GM06990 (cell line): Measurements from ENCODE around the gene C6orf89.

Experiments used
- DNase-seq: peaks from one replicate; pipeline ENCODE4 v3.0.0-alpha.2; 2011; ENCODE audit not compliant: insufficient read length; ENCODE audit errors: extremely low read depth
- H3K27me3 ChIP-seq: replicated peaks from 2 replicates; pipeline ENCODE4 v1.6.0; 2011; ENCODE audit warnings: low read length; ENCODE audit not compliant: control insufficient read depth, insufficient read depth
- H3K36me3 ChIP-seq: 2 replicates; pipeline ENCODE4 v1.5.1; 2011; ENCODE audit warnings: low read length; ENCODE audit not compliant: control insufficient read depth, insufficient read depth
- H3K4me3 ChIP-seq: replicated peaks from 2 replicates; pipeline ENCODE4 v1.5.1; 2011; ENCODE audit warnings: low read depth, mild to moderate bottlenecking, control low read depth, low read length
- TF ChIP-seq, protein P1 (sequence below): IDR thresholded peaks from 2 replicates; pipeline ENCODE4 v1.5.1; 2011; ENCODE audit warnings: low read length, control low read depth, mild to moderate bottlenecking, inconsistent platforms; ENCODE audit not compliant: insufficient read depth, poor library complexity, severe bottlenecking

The C6orf89 gene

DNA sequence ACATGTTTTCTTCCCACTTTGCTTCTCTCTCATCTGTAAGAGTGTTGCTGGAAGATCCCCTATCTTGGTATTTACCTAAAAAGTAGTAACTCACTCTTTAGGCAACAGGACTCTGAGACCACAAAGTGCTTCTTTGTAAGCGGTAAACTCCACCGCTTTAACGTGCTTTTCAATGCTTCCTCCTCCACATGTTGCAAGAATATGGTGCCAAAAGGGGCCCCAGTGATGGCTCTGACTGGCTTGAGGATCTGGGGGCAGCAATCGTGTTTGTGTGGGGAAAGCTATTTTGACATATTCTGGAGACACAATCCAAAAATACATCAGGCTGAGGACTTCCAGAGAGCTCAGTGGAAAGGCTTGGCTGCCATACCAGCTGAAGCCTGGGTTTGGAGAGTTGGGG lies 34.1 kb upstream of the C6orf89 start:
- no peak for DNase-seq
- Histone ChIP-seq H3K36me3 (peaks cover 16% of the 10 kb centered on the region), H3K27me3 (no peaks in the 10 kb centered on the region), H3K4me3 (no peak overlapping the region)
- TF ChIP-seq, protein P1, sequence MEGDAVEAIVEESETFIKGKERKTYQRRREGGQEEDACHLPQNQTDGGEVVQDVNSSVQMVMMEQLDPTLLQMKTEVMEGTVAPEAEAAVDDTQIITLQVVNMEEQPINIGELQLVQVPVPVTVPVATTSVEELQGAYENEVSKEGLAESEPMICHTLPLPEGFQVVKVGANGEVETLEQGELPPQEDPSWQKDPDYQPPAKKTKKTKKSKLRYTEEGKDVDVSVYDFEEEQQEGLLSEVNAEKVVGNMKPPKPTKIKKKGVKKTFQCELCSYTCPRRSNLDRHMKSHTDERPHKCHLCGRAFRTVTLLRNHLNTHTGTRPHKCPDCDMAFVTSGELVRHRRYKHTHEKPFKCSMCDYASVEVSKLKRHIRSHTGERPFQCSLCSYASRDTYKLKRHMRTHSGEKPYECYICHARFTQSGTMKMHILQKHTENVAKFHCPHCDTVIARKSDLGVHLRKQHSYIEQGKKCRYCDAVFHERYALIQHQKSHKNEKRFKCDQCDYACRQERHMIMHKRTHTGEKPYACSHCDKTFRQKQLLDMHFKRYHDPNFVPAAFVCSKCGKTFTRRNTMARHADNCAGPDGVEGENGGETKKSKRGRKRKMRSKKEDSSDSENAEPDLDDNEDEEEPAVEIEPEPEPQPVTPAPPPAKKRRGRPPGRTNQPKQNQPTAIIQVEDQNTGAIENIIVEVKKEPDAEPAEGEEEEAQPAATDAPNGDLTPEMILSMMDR = no peak

DNA sequence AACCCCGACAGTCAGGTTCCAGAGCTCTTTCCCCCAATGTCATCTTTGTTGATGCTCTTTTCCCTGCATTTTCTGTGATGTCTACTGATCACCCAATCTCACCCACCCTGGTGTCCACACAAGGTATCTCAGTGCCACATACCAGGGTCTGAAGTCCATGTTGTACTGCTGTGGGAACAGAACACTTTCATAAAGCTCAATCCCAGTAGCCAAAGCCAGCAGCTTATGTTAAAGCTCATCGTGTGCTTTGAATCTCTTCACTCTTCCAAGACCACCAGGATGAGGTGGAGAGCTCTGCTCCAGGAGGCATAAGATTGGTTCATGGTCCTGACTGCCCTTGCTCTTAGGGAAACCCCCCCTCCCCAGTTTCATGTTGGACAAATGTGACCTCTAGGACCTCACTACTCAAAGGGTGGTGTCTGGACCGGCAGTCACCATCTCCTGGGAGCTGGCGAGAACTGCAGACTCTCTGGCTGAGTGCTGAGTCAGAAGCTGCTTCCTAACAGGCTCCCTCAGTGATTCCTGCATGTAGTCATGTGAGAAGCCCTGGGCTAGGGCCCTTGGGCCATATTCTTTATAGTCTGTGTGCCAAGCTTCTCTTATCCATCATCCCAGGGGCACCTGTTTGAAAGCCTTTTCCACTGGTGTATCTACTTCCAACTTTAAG lies 33.1 kb upstream of the C6orf89 start:
- TF ChIP-seq, protein P1 = no peak
- H3K27me3 ChIP-seq = no peaks in the 10 kb centered on the region
- H3K4me3 ChIP-seq = no peak overlapping the region
- no peak for DNase-seq
- peaks cover 16% of the 10 kb centered on the region for H3K36me3 ChIP-seq

DNA sequence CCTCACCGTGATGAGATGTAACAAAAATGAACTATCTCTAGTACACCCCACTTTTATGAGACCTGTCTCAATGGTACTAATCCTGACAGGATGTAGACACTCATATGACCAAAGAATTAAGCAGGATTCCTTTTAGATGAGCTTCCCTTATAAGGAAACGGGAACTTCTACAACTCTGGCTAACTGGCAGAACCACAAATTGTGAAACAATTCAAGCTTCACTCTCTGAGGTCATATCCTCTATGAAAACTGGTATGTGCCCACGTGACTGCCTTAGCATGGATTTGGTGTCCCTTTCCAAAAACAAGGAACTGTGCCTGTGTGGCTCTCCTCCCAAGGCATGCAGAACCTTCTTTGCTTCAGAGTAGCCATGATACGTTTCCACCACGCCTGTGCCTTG lies 32.4 kb upstream of the C6orf89 start:
- H3K4me3 ChIP-seq = no peak overlapping the region
- H3K27me3 ChIP-seq = no peaks in the 10 kb centered on the region
- TF ChIP-seq, protein P1 = no peak
- no peak for DNase-seq
- peaks cover 16% of the 10 kb centered on the region for H3K36me3 ChIP-seq

DNA sequence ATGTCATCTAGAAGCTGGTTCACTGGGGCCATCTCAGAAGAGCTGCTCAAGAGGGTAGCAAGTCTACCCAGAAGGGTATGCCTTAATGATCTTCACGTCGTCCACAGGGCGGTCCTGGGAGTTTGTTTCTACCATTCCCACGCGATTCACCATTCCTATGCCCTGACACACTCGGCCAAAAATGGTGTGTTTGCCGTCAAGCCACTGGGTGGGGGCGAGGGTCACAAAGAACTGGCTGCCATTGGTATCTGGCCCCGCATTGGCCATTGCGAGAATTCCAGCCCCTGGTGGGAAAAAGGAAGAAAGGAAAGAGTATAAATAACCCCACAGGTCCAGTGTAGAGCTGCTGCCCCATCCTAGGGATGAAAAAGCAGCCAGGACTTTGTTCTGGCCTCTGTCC lies 30.0 kb upstream of the C6orf89 start:
- Histone ChIP-seq H3K27me3 (no peaks in the 10 kb centered on the region), H3K36me3 (peaks cover 16% of the 10 kb centered on the region), H3K4me3 (no peak overlapping the region)
- DNase-seq = no peak
- TF ChIP-seq, protein P1 = no peak

DNA sequence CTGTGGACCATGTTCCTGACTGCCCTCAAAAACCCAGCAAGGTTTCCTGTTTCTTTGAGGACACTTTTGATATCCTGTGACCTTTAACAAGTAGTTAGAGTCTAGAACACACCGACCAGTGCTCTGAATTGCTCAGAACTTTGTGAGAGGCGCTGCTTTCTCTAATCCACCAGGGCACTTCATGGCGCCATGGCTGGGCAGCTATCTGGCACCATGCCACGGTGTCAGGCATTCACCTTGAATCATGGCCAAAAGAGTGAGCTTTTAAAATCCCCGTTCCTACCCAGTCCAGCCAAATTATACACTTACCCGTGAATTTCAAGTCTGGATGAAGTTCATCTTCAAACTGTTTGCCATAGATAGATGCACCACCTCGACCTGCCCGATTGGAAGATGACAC lies 29.5 kb upstream of the C6orf89 start:
- H3K36me3 ChIP-seq = peaks cover 17% of the 10 kb centered on the region
- TF ChIP-seq, protein P1 = no peak
- no peaks in the 10 kb centered on the region for H3K27me3 ChIP-seq
- no peak overlapping the region for H3K4me3 ChIP-seq
- no peak for DNase-seq

DNA sequence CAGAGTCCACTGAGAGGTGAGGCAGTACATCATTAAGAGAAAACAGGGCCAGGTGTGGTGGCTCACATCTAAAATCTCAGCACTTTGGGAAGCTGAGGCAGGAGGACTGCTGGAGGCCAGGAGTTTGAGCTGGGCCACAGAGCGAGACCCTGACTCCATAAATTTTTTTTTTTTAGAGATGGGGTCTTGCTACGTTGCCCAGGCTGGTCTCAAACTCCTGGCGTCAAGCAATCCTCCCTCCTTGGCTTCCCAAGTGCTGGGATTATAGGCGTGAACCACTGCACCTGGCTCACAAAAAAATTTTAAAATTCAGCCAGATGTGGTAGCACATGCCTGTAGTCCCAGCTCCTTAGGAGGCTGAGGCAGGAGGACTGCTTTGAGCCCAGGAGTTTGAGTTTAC lies 28.4 kb upstream of the C6orf89 start:
- Histone ChIP-seq H3K27me3 (no peaks in the 10 kb centered on the region), H3K36me3 (peaks cover 20% of the 10 kb centered on the region), H3K4me3 (no peak overlapping the region)
- no peak for DNase-seq
- TF ChIP-seq, protein P1 = no peak
